ENCODE results near the gene HNRNPM. TPM values are rescaled to one million over a fixed set of nuclear protein-coding genes. Genes with fewer than 3 reads are reported as not detected.

HNRNPM gene
- total RNA-seq, 2 experiments from 2014 or later: 90.0 to 280 TPM

DNA sequence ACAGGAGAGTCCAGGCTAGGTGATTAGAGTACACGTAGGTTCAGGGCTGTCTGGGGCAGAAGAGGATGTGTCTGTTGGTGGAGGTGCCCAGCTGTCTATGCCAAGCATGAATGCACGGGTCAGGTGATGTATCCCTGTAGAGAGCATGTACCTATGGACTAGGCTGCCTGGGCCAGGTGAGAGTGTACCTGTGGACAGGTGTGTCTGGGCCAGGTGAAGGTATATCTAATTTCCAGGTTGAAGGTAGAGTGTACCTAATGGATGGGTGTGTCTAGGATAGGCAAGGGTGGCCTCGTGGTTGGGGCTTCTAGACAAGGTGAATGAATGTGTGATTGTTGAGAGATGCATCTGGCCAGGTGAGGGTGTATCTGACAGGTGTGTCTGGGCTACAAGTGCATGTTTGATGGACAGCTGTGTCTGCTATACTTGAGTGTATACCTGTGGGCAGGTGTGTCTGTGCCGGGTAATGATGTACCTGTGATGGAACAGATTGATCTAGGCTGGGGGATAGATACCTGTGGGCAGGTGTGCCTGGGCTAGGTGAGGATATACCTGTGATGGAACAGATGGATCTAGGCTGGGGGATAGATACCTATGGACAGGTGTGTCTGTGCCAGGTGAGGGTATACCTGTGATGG is 84.7 kb downstream of the HNRNPM start:
- no peaks in the 10 kb centered on the region for H3K36me3 ChIP-seq (ENCODE audit: insufficient read depth, low read length)
- POLR2A ChIA-PET: no interaction called here

DNA sequence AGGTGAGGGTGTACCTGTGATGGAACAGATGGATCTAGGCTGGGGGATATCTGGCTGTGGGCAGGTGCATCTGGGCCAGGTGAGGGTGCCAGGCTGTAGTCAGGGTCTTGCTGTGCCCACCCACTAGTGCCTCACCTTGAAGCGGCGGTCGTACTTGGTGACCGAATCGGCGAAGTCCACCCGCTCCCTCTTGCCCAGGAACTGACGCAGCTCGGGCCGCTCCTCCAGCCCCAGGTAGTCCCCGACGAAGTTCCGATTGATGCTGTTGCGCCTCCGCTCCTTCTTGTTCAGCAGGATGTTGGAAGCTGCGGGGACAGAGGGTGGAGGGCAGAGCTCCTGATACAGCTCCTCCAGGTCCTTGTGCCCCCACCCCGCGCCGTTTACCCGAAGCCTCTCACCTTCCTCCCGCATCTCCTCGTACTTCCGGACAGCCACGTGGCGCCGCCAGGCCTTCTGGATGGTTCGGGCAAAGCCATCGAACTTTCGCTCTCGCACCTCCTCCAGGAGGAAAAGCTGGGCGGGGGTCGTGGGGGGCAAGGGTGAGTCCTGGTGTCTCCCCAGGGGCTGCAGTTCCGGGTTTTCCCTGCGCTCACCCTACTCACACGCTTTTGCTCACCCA is 85.4 kb downstream of the HNRNPM start:
- Histone ChIP-seq H3K4me1 (ENCODE audit: insufficient read depth, low read length, poor library complexity, severe bottlenecking) (no peaks in the 10 kb centered on the region), H3K36me3 (ENCODE audit: insufficient read depth, low read length) (no peaks in the 10 kb centered on the region), H3K9me2 (ENCODE audit: insufficient read depth, low read length) (no peaks in the 10 kb centered on the region), H4K20me1 (ENCODE audit: insufficient read depth, low read length) (no peaks in the 10 kb centered on the region), H3K4me2 (ENCODE audit: low read length) (no peak overlapping the region), H3K79me2 (ENCODE audit: insufficient read depth, low read depth, low read length) (no peaks in the 10 kb centered on the region), H3K4me3 (ENCODE audit: low read depth, low read length, poor library complexity, severe bottlenecking) (no peak overlapping the region), H3K27ac (ENCODE audit: low read depth, low read length, poor library complexity, severe bottlenecking) (no peak overlapping the region), H3K9me3 (ENCODE audit: low read length) (no peaks in the 10 kb centered on the region), H2AFZ (ENCODE audit: low read length) (no peak overlapping the region)
- TF ChIP-seq, protein P1, sequence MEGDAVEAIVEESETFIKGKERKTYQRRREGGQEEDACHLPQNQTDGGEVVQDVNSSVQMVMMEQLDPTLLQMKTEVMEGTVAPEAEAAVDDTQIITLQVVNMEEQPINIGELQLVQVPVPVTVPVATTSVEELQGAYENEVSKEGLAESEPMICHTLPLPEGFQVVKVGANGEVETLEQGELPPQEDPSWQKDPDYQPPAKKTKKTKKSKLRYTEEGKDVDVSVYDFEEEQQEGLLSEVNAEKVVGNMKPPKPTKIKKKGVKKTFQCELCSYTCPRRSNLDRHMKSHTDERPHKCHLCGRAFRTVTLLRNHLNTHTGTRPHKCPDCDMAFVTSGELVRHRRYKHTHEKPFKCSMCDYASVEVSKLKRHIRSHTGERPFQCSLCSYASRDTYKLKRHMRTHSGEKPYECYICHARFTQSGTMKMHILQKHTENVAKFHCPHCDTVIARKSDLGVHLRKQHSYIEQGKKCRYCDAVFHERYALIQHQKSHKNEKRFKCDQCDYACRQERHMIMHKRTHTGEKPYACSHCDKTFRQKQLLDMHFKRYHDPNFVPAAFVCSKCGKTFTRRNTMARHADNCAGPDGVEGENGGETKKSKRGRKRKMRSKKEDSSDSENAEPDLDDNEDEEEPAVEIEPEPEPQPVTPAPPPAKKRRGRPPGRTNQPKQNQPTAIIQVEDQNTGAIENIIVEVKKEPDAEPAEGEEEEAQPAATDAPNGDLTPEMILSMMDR (conservative IDR thresholded peaks at IDR 0.05; ENCODE audit: low read length): no peak
- intact Hi-C loops (cut with micrococcal nuclease; ENCODE audit: unreplicated experiment): no loop called here
- BruUV-seq (replicated peaks): no TSS peak
- POLR2A ChIA-PET: no interaction called here
- CTCF ChIA-PET (ENCODE audit: unreplicated experiment): no interaction called here
- no peak for DNase-seq (ENCODE audit: low spot score)

More for the DNA sequence above, 84.7 kb downstream of the HNRNPM start:
- TF ChIP-seq EZH2phosphoT487 (IDR thresholded peaks at IDR 0.05; ENCODE audit: borderline replicate concordance, low read depth, low read length): no peak
- TF ChIP-seq, protein P1 (conservative IDR thresholded peaks at IDR 0.05; ENCODE audit: low read length): no peak
- intact Hi-C loops (cut with micrococcal nuclease; ENCODE audit: unreplicated experiment): no loop called here
- H3K27ac ChIP-seq (ENCODE audit: low read depth, low read length, poor library complexity, severe bottlenecking): no peak overlapping the region
- BruUV-seq (replicated peaks): no TSS peak
- H4K20me1 ChIP-seq (ENCODE audit: insufficient read depth, low read length): no peaks in the 10 kb centered on the region
- H3K4me1 ChIP-seq (ENCODE audit: insufficient read depth, low read length, poor library complexity, severe bottlenecking): no peaks in the 10 kb centered on the region
- CTCF ChIA-PET (ENCODE audit: unreplicated experiment): no interaction called here
- H3K9me3 ChIP-seq (ENCODE audit: low read length): no peaks in the 10 kb centered on the region
- no peak overlapping the region for H2AFZ ChIP-seq (ENCODE audit: low read length)
- no peak overlapping the region for H3K4me2 ChIP-seq (ENCODE audit: low read length)
- no peak for DNase-seq (ENCODE audit: low spot score)
- no peaks in the 10 kb centered on the region for H3K79me2 ChIP-seq (ENCODE audit: insufficient read depth, low read depth, low read length)
- H3K9me2 ChIP-seq (ENCODE audit: insufficient read depth, low read length): no peaks in the 10 kb centered on the region
- no peak overlapping the region for H3K4me3 ChIP-seq (ENCODE audit: low read depth, low read length, poor library complexity, severe bottlenecking)

DNA sequence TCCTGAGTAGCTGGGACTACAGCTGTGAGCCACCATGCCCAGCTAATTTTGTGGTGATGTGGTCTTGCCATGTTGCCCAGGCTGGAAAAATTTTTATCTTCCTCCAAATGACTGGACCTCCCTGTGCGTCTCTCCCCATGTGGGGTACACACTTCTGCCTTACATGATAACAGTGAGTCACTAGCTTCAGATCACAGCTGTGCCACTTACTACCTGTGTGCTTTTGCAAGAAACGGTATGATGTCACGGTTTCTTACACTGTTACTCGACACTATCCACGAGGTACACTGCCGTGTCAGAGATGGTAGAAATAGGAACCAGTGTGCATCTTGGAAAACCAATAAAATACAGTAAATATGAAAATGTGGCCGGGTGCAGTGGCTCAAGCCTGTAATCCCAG is 86.7 kb downstream of the HNRNPM start:
- CTCF ChIA-PET (ENCODE audit: unreplicated experiment): no interaction called here
- no peaks in the 10 kb centered on the region for H3K79me2 ChIP-seq (ENCODE audit: insufficient read depth, low read depth, low read length)

More for the DNA sequence above, 86.7 kb downstream of the HNRNPM start:
- no peak for TF ChIP-seq EZH2phosphoT487 (IDR thresholded peaks at IDR 0.05; ENCODE audit: borderline replicate concordance, low read depth, low read length)
- TF ChIP-seq, protein P1 (conservative IDR thresholded peaks at IDR 0.05; ENCODE audit: low read length): no peak
- no peak overlapping the region for H3K27ac ChIP-seq (ENCODE audit: low read depth, low read length, poor library complexity, severe bottlenecking)
- H3K4me2 ChIP-seq (ENCODE audit: low read length): no peak overlapping the region
- POLR2A ChIA-PET: no interaction called here
- no peaks in the 10 kb centered on the region for H4K20me1 ChIP-seq (ENCODE audit: insufficient read depth, low read length)
- no TSS peak for BruUV-seq (replicated peaks)
- no peak overlapping the region for H3K4me3 ChIP-seq (ENCODE audit: low read depth, low read length, poor library complexity, severe bottlenecking)
- DNase-seq (ENCODE audit: low spot score): no peak
- no peak overlapping the region for H2AFZ ChIP-seq (ENCODE audit: low read length)
- intact Hi-C loops (cut with micrococcal nuclease; ENCODE audit: unreplicated experiment): no loop called here
- H3K4me1 ChIP-seq (ENCODE audit: insufficient read depth, low read length, poor library complexity, severe bottlenecking): no peaks in the 10 kb centered on the region
- H3K9me3 ChIP-seq (ENCODE audit: low read length): no peaks in the 10 kb centered on the region
- H3K36me3 ChIP-seq (ENCODE audit: insufficient read depth, low read length): no peaks in the 10 kb centered on the region
- H3K9me2 ChIP-seq (ENCODE audit: insufficient read depth, low read length): no peaks in the 10 kb centered on the region
